SU-DHL-6 (cell line): ENCODE data around the gene NTPCR.

ENCODE experiments used
- H2AFZ ChIP-seq: fragments of 200-600 bp; sonication (generic); 2 replicates; pipeline ENCODE4 v1.6.1; 2014; ENCODE audit warnings: low read depth, mild to moderate bottlenecking, moderate library complexity, mixed read lengths, antibody characterized with exemption, low read length; ENCODE audit not compliant: severe bottlenecking
- H3F3A ChIP-seq: fragments of 200-600 bp; shearing (Covaris generic); 2 replicates; pipeline ENCODE4 v1.6.0; 2016; ENCODE audit warnings: antibody characterized with exemption, mild to moderate bottlenecking; ENCODE audit not compliant: insufficient read depth
- H3K27ac ChIP-seq: fragments of 200-600 bp; sonication (generic); 2 replicates; pipeline ENCODE4 v1.5.1; 2016; ENCODE audit warnings: low read depth, mild to moderate bottlenecking, low read length, moderate library complexity, mixed read lengths
- H3K27me3 ChIP-seq: fragments of 200-600 bp; sonication (generic), shearing (Covaris generic); 2 replicates; pipeline ENCODE4 v1.6.0; 2014; ENCODE audit warnings: mild to moderate bottlenecking, low read length
- H3K36me3 ChIP-seq: fragments of 200-600 bp; sonication (generic); 2 replicates; pipeline ENCODE4 v1.6.1; 2014; ENCODE audit warnings: mild to moderate bottlenecking, low read length, mixed read lengths
- H3K4me2 ChIP-seq: fragments of 300-600, 200-600 bp; shearing (Covaris generic), sonication (generic); 2 replicates; pipeline ENCODE4 v1.6.0; 2014; ENCODE audit warnings: low read length, low read depth, mild to moderate bottlenecking; ENCODE audit not compliant: poor library complexity, severe bottlenecking
- H3K4me3 ChIP-seq: fragments of 200-600 bp; sonication (generic); 2 replicates; pipeline ENCODE4 v1.5.1; 2014; ENCODE audit warnings: antibody characterized with exemption, low read length, mild to moderate bottlenecking, mixed read lengths; ENCODE audit not compliant: insufficient read depth, poor library complexity, severe bottlenecking
- H3K79me2 ChIP-seq: fragments of 200-600 bp; sonication (generic); 2 replicates; pipeline ENCODE4 v1.6.1; 2014; ENCODE audit warnings: mild to moderate bottlenecking, low read length, moderate library complexity; ENCODE audit not compliant: insufficient read depth
- H3K9ac ChIP-seq: fragments of 200-600 bp; sonication (generic); 2 replicates; pipeline ENCODE4 v1.7.0; 2014; ENCODE audit warnings: mild to moderate bottlenecking, low read length
- H3K9me2 ChIP-seq: fragments of 200-600 bp; sonication (generic); replicated peaks from 2 replicates; pipeline ENCODE4 v1.6.1; 2014; ENCODE audit warnings: low read length; ENCODE audit not compliant: insufficient read depth
- H3K9me3 ChIP-seq: fragments of 200-600 bp; sonication (generic); 2 replicates; pipeline ENCODE4 v1.6.1; 2014; ENCODE audit warnings: low read length, mixed read lengths; ENCODE audit not compliant: insufficient read depth
- H4K20me1 ChIP-seq: fragments of 200-600 bp; sonication (generic); 2 replicates; pipeline ENCODE4 v1.6.1; 2014; ENCODE audit warnings: low read depth, mild to moderate bottlenecking, antibody characterized with exemption, low read length, moderate library complexity, mixed read lengths
- EZH2phosphoT487 ChIP-seq: fragments of 200-600 bp; sonication (generic), shearing (Covaris generic); conservative IDR thresholded peaks from 2 replicates; pipeline ENCODE4 v1.6.1; 2018; ENCODE audit warnings: mild to moderate bottlenecking, antibody characterized with exemption, low read length, moderate library complexity, mixed read lengths
- TF ChIP-seq, protein P1 (sequence below): fragments of 200-600 bp; sonication (generic); IDR thresholded peaks from one replicate; pipeline ENCODE4 v1.5.1; 2017; ENCODE audit warnings: antibody characterized with exemption, mild to moderate bottlenecking, low read length, moderate library complexity; ENCODE audit not compliant: insufficient read depth, poor library complexity, severe bottlenecking

NTPCR gene

DNA sequence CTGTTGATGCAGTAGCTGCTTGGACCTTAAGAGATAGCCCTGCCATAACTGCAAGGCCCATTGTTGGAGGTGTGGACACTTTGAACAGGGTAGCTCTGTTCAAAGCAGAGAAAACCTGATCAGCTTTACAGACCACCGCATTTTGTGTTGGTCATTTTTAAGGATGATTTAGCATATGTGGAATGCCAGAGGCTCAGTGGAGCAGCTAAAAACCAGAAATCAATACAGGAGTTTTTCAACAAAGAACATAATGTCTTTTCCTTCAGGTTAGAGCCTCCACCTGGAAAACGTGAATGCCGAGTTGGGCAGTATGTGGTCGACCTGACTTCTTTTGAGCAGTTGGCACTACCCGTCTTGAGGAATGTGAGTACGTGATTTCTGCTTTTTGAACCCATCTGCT lies 5.7 kb downstream of the NTPCR start:
- no peak overlapping the region for H2AFZ ChIP-seq
- H3K9ac ChIP-seq: no peak overlapping the region
- no peak overlapping the region for H3K4me3 ChIP-seq
- no peaks in the 10 kb centered on the region; the same call in 1 of the 2 replicates for H3F3A ChIP-seq
- H3K4me2 ChIP-seq: no peak overlapping the region
- no peaks in the 10 kb centered on the region for H3K9me2 ChIP-seq
- peaks cover 23% of the 10 kb centered on the region; the same call in 1 of the 2 replicates for H3K79me2 ChIP-seq
- TF ChIP-seq, protein P1, sequence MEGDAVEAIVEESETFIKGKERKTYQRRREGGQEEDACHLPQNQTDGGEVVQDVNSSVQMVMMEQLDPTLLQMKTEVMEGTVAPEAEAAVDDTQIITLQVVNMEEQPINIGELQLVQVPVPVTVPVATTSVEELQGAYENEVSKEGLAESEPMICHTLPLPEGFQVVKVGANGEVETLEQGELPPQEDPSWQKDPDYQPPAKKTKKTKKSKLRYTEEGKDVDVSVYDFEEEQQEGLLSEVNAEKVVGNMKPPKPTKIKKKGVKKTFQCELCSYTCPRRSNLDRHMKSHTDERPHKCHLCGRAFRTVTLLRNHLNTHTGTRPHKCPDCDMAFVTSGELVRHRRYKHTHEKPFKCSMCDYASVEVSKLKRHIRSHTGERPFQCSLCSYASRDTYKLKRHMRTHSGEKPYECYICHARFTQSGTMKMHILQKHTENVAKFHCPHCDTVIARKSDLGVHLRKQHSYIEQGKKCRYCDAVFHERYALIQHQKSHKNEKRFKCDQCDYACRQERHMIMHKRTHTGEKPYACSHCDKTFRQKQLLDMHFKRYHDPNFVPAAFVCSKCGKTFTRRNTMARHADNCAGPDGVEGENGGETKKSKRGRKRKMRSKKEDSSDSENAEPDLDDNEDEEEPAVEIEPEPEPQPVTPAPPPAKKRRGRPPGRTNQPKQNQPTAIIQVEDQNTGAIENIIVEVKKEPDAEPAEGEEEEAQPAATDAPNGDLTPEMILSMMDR: no peak
- no peak for TF ChIP-seq EZH2phosphoT487
- no peaks in the 10 kb centered on the region for H3K27me3 ChIP-seq
- peaks cover 15% of the 10 kb centered on the region for H3K36me3 ChIP-seq
- H3K9me3 ChIP-seq: peaks cover 3% of the 10 kb centered on the region; the same call in 1 of the 2 replicates
- H3K27ac ChIP-seq: no peak overlapping the region
- no peaks in the 10 kb centered on the region for H4K20me1 ChIP-seq

DNA sequence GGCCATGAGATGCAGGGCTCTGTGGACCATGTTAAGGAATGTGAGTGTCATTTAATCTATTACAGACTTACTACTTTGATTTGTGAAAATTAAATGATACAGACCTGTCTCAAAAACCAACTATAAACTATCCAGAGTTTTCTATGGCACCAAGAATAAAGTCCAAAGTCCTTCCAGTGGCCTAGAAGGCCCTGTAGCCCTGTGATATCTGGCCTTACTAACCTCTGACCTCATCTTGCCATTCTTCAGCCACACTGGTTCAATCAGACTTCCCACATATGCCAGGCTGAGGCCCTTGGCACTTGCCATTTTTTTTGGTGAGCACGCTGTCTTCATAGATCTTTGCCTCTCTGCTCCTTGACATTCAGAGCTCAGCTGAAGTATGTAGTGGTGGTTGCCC lies 7.7 kb downstream of the NTPCR start:
- Histone ChIP-seq H3K9me3 (peaks cover 3% of the 10 kb centered on the region; the same call in 1 of the 2 replicates), H2AFZ (no peak overlapping the region), H3K9ac (no peak overlapping the region), H4K20me1 (no peaks in the 10 kb centered on the region), H3K79me2 (peaks cover 20% of the 10 kb centered on the region; the same call in 1 of the 2 replicates), H3K4me3 (no peak overlapping the region), H3K27ac (no peak overlapping the region), H3K9me2 (no peaks in the 10 kb centered on the region), H3K4me2 (no peak overlapping the region), H3K36me3 (peaks cover 15% of the 10 kb centered on the region), H3F3A (no peaks in the 10 kb centered on the region), H3K27me3 (no peaks in the 10 kb centered on the region)
- no peak for TF ChIP-seq EZH2phosphoT487
- TF ChIP-seq, protein P1: no peak

DNA sequence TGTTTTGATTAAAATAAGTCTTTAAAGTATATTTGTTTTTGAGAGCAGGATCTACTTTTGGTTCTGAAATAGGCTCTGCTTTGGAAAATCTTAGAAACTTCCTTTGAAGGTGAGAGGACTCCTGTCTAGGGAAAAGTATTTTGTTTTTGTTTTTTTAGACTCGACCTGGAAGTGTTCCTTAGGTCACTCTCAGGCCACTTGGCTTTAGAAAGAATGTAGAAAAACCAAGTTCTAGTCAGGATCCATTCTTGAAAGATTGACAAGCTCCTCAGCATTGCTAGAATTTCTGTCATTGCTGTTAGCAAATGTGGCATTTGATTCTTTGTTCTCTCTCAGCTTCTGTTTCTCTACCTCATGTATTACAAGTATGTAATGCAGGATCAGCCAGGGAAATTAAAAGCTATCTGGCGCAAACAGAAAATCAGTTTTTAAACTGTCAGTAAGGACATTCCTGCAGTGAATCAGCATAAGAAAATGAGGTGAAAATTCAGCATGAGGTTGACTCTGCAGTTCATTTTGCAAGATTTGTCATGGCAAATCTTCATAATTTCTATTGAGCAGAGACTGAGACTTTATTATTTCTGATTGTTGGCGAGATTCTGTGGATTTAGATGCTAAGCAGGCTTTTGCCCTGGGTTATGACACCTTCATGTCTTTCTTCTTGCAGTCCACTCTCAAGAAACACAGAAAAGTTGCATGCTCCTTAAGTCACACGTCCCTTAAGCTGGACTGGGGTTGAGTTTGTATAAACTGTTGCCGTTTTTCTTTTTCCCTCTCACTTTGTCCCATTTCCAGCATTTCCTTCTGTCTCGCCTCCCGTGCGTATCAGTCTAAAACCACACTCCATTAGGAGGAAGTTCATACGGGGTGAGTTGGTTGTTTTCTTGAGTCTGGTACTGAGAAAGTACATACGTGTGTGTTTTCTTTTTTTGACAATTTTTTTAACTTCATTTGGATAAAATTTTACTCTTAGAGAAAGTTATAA lies 12.6 kb downstream of the NTPCR start:
- no peak for TF ChIP-seq EZH2phosphoT487
- TF ChIP-seq, protein P1: no peak
- no peaks in the 10 kb centered on the region for H3K9me2 ChIP-seq
- H3K27ac ChIP-seq: no peak overlapping the region
- H3K9ac ChIP-seq: no peak overlapping the region
- no peak overlapping the region for H3K4me2 ChIP-seq
- H3K4me3 ChIP-seq: no peak overlapping the region
- peaks cover 7% of the 10 kb centered on the region for H3K36me3 ChIP-seq
- H3K79me2 ChIP-seq: no peaks in the 10 kb centered on the region
- no peaks in the 10 kb centered on the region for H3K27me3 ChIP-seq
- H2AFZ ChIP-seq: no peak overlapping the region
- H3F3A ChIP-seq: no peaks in the 10 kb centered on the region
- peaks cover 3% of the 10 kb centered on the region; the same call in 1 of the 2 replicates for H3K9me3 ChIP-seq
- H4K20me1 ChIP-seq: no peaks in the 10 kb centered on the region
